ENCODE results near the gene FBXL3. TPM values are rescaled to one million over a fixed set of nuclear protein-coding genes. Genes with fewer than 3 reads are reported as not detected.
A peak's percentile ranks its signal among the peaks of the same experiment; 100 is the strongest.

Gene FBXL3
- total and polyA plus RNA-seq, 2 donors (not counting 1 experiment from before 2014, with no cell fraction given): 20.5 to 78.0 TPM

GRCh38 chr13:77029436-77029835 lies 2.5 kb upstream of the FBXL3 start:
- WGBS (ENCODE audit: insufficient coverage): no CpG with 5 or more reads among the region's 1 CpG
- ChIA-PET POLR2A (no interaction called here), CTCF (no interaction called here)
- TF ChIP-seq CTCF (IDR thresholded peaks at IDR 0.05) (no peak), EZH2 (IDR thresholded peaks at IDR 0.05; ENCODE audit: borderline replicate concordance, insufficient read depth, low read depth, low read length, poor library complexity, severe bottlenecking) (no peak)
- no peak overlapping the region for H3K9ac ChIP-seq (ENCODE audit: low read length)
- peaks cover 18% of the 10 kb centered on the region for H4K20me1 ChIP-seq (ENCODE audit: control insufficient read depth, insufficient read depth, low read length, poor library complexity, severe bottlenecking)
- H2AFZ ChIP-seq (ENCODE audit: insufficient read depth, low read depth, low read length, poor library complexity, severe bottlenecking): no peak overlapping the region
- H3K79me2 ChIP-seq (ENCODE audit: control insufficient read depth, insufficient read depth, low read length): peaks cover 30% of the 10 kb centered on the region
- no peaks in the 10 kb centered on the region for H3K27me3 ChIP-seq (replicated peaks in 1 of 4; ENCODE audit: control extremely low read depth in 1 of 4, control insufficient read depth in 3 of 4, insufficient read depth in 4 of 4, low read length in 3 of 4)
- H3K4me3 ChIP-seq (ENCODE audit: control extremely low read depth in 1 of 5, extremely low read depth in 1 of 5, insufficient read depth in 1 of 5, low read depth in 2 of 5, low read length in 4 of 5): no peak overlapping the region
- Mint-ChIP-seq H3K4me1 (peaks cover 27% of the 10 kb centered on the region), H3K27ac (no peak overlapping the region), H3K9me3 (ENCODE audit: insufficient read depth) (no peaks in the 10 kb centered on the region), H3K4me3 (no peak overlapping the region), H3K27me3 (no peaks in the 10 kb centered on the region)
- no peaks in the 10 kb centered on the region for H3K36me3 ChIP-seq (replicated peaks in 1 of 2; ENCODE audit: control extremely low read depth in 1 of 2, control insufficient read depth in 1 of 2, extremely low read depth in 1 of 2, insufficient read depth in 2 of 2, low read length in 1 of 2)
- intact Hi-C loops (cut with micrococcal nuclease): loop anchor here (5.0 kb wide), 1 partner anchor 1492 kb away; the partner anchor contains the start of gene COMMD6
- no peak overlapping the region for H3K4me2 ChIP-seq (replicated peaks; ENCODE audit: low read depth, low read length, poor library complexity, severe bottlenecking)
- H3K9me3 ChIP-seq (ENCODE audit: control extremely low read depth in 1 of 3, control insufficient read depth in 2 of 3, insufficient read depth in 1 of 3, low read length in 2 of 3): no peaks in the 10 kb centered on the region
- no peak overlapping the region for H3K27ac ChIP-seq (ENCODE audit: low read length in 2 of 2)
- H3K4me1 ChIP-seq (ENCODE audit: control insufficient read depth in 2 of 2, insufficient read depth in 2 of 2, low read length in 2 of 2): peaks cover 10 to 20% of the 10 kb centered on the region in 2 donors
- ATAC-seq (ENCODE audit: low read depth) (no peak), DNase-seq (no peak)

GRCh38 chr13:77028202-77028601 lies 1.2 kb upstream of the FBXL3 start:
- Histone ChIP-seq H3K36me3 (replicated peaks in 1 of 2; ENCODE audit: control extremely low read depth in 1 of 2, control insufficient read depth in 1 of 2, extremely low read depth in 1 of 2, insufficient read depth in 2 of 2, low read length in 1 of 2) (peaks cover 0 to 3% of the 10 kb centered on the region in 2 experiments), H3K4me1 (ENCODE audit: control insufficient read depth in 2 of 2, insufficient read depth in 2 of 2, low read length in 2 of 2) (peaks cover 14 to 31% of the 10 kb centered on the region in 2 donors), H3K4me3 (ENCODE audit: control extremely low read depth in 1 of 5, extremely low read depth in 1 of 5, insufficient read depth in 1 of 5, low read depth in 2 of 5, low read length in 4 of 5) (no peak overlapping the region), H2AFZ (ENCODE audit: insufficient read depth, low read depth, low read length, poor library complexity, severe bottlenecking) (no peak overlapping the region), H3K79me2 (ENCODE audit: control insufficient read depth, insufficient read depth, low read length) (peaks cover 42% of the 10 kb centered on the region), H3K4me2 (replicated peaks; ENCODE audit: low read depth, low read length, poor library complexity, severe bottlenecking) (no peak overlapping the region), H3K27ac (ENCODE audit: low read length in 2 of 2) (no peak overlapping the region), H3K27me3 (replicated peaks in 1 of 4; ENCODE audit: control extremely low read depth in 1 of 4, control insufficient read depth in 3 of 4, insufficient read depth in 4 of 4, low read length in 3 of 4) (no peaks in the 10 kb centered on the region), H3K9ac (ENCODE audit: low read length) (no peak overlapping the region), H4K20me1 (ENCODE audit: control insufficient read depth, insufficient read depth, low read length, poor library complexity, severe bottlenecking) (peaks cover 27% of the 10 kb centered on the region), H3K9me3 (ENCODE audit: control extremely low read depth in 1 of 3, control insufficient read depth in 2 of 3, insufficient read depth in 1 of 3, low read length in 2 of 3) (no peaks in the 10 kb centered on the region)
- ChIA-PET CTCF (no interaction called here), POLR2A (interaction anchor here (3.2 kb wide), 1 partner anchor 36 kb away, joined by 27 read pairs; the partner anchor contains the start of gene CLN5)
- H3K4me3 Mint-ChIP-seq: peak overlapping the region; percentile 57
- WGBS (ENCODE audit: insufficient coverage): 91% methylated on average over 4 of the region's 5 CpGs
- no peaks in the 10 kb centered on the region for H3K9me3 Mint-ChIP-seq (ENCODE audit: insufficient read depth)
- peak overlapping the region; percentile 64 for H3K27ac Mint-ChIP-seq
- H3K27me3 Mint-ChIP-seq: no peaks in the 10 kb centered on the region
- DNase-seq: no peak
- no peak for ATAC-seq (ENCODE audit: low read depth)
- H3K4me1 Mint-ChIP-seq: peaks cover 37% of the 10 kb centered on the region
- no peak for TF ChIP-seq EZH2 (IDR thresholded peaks at IDR 0.05; ENCODE audit: borderline replicate concordance, insufficient read depth, low read depth, low read length, poor library complexity, severe bottlenecking)
- no peak for TF ChIP-seq CTCF (IDR thresholded peaks at IDR 0.05)
- intact Hi-C loops (cut with micrococcal nuclease): loop anchor here (5.0 kb wide), 1 partner anchor 1491 kb away; the partner anchor contains the start of gene COMMD6

Data from B cell (primary cell).